ENCODE data around the gene MT1M. TPM values are rescaled to one million over a fixed set of nuclear protein-coding genes. Genes with fewer than 3 reads are reported as not detected.

MT1M gene
- total RNA-seq, 1 donor from 2014 or later = 0.35 TPM

GRCh38 chr16:56613706-56614105 is 18.8 kb upstream of the MT1M start:
- no peak for DNase-seq (ENCODE audit: low spot score)
- Mint-ChIP-seq H3K36me3 (ENCODE audit: low read depth) (no peaks in the 10 kb centered on the region), H3K9me3 (ENCODE audit: low read depth) (no peaks in the 10 kb centered on the region), H3K4me1 (ENCODE audit: low read depth) (peaks cover 58% of the 10 kb centered on the region), H3K4me3 (ENCODE audit: unreplicated experiment) (no peak overlapping the region), H3K27me3 (ENCODE audit: low read depth) (peaks cover 2% of the 10 kb centered on the region), H3K27ac (ENCODE audit: unreplicated experiment) (no peak overlapping the region)
- no peak for TF ChIP-seq CTCF (IDR thresholded peaks at IDR 0.05)

GRCh38 chr16:56614549-56614991 is 17.9 kb upstream of the MT1M start:
- DNase-seq (ENCODE audit: low spot score) = no peak
- Mint-ChIP-seq H3K27ac (ENCODE audit: unreplicated experiment) (no peak overlapping the region), H3K36me3 (ENCODE audit: low read depth) (no peaks in the 10 kb centered on the region), H3K27me3 (ENCODE audit: low read depth) (peaks cover 2% of the 10 kb centered on the region), H3K9me3 (ENCODE audit: low read depth) (no peaks in the 10 kb centered on the region), H3K4me1 (ENCODE audit: low read depth) (peaks cover 49% of the 10 kb centered on the region), H3K4me3 (ENCODE audit: unreplicated experiment) (no peak overlapping the region)
- no peak for TF ChIP-seq CTCF (IDR thresholded peaks at IDR 0.05)

GRCh38 chr16:56615353-56615752 is 17.1 kb upstream of the MT1M start:
- Mint-ChIP-seq H3K36me3 (ENCODE audit: low read depth) (no peaks in the 10 kb centered on the region), H3K27ac (ENCODE audit: unreplicated experiment) (no peak overlapping the region), H3K4me1 (ENCODE audit: low read depth) (peaks cover 41% of the 10 kb centered on the region), H3K4me3 (ENCODE audit: unreplicated experiment) (no peak overlapping the region), H3K9me3 (ENCODE audit: low read depth) (no peaks in the 10 kb centered on the region), H3K27me3 (ENCODE audit: low read depth) (peaks cover 2% of the 10 kb centered on the region)
- no peak for TF ChIP-seq CTCF (IDR thresholded peaks at IDR 0.05)
- DNase-seq (ENCODE audit: low spot score) = no peak

GRCh38 chr16:56616608-56617211 is 15.7 kb upstream of the MT1M start:
- peak overlapping the region; percentile 9 for H3K4me3 Mint-ChIP-seq (ENCODE audit: unreplicated experiment)
- H3K27me3 Mint-ChIP-seq (ENCODE audit: low read depth) = peaks cover 2% of the 10 kb centered on the region
- H3K27ac Mint-ChIP-seq (ENCODE audit: unreplicated experiment) = no peak overlapping the region
- H3K36me3 Mint-ChIP-seq (ENCODE audit: low read depth) = no peaks in the 10 kb centered on the region
- H3K9me3 Mint-ChIP-seq (ENCODE audit: low read depth) = no peaks in the 10 kb centered on the region
- no peak for TF ChIP-seq CTCF (IDR thresholded peaks at IDR 0.05)
- no peak for DNase-seq (ENCODE audit: low spot score)
- H3K4me1 Mint-ChIP-seq (ENCODE audit: low read depth) = peaks cover 34% of the 10 kb centered on the region

- H3K4me3 Mint-ChIP-seq (ENCODE audit: unreplicated experiment) = peak overlapping the region; percentile 55
- H3K9me3 Mint-ChIP-seq (ENCODE audit: low read depth) = no peaks in the 10 kb centered on the region
- peaks cover 2% of the 10 kb centered on the region for H3K27me3 Mint-ChIP-seq (ENCODE audit: low read depth)
- no peaks in the 10 kb centered on the region for H3K36me3 Mint-ChIP-seq (ENCODE audit: low read depth)
- no peak for TF ChIP-seq CTCF (IDR thresholded peaks at IDR 0.05)
- H3K4me1 Mint-ChIP-seq (ENCODE audit: low read depth) = peaks cover 34% of the 10 kb centered on the region
- no peak for DNase-seq (ENCODE audit: low spot score)
- H3K27ac Mint-ChIP-seq (ENCODE audit: unreplicated experiment) = no peak overlapping the region
Measured at GRCh38 chr16:56617212-56618085, 15.0 kb upstream of the MT1M start.
